Smooth muscle cell (in vitro differentiated cells): ENCODE measurements around the gene NUP214. TPM values are rescaled to one million over a fixed set of nuclear protein-coding genes. Genes with fewer than 3 reads are reported as not detected.

ENCODE experiments used
- DNase-seq: peaks from one replicate; lab custom pipeline; 2025; ENCODE audit not compliant: unreplicated experiment; lab: John Stamatoyannopoulos, UW
- H2AFZ ChIP-seq: fragments of 200-600 bp; sonication (generic); 2 replicates; pipeline ENCODE4 v1.6.0; 2016; ENCODE audit warnings: antibody characterized with exemption, low read depth, mild to moderate bottlenecking
- H3F3A ChIP-seq: fragments of 200-600 bp; sonication (generic); 2 replicates; pipeline ENCODE4 v1.6.0; 2017; ENCODE audit warnings: antibody characterized with exemption, low read depth
- H3K27ac ChIP-seq: fragments of 200-600 bp; sonication (generic); 2 replicates; pipeline ENCODE4 v1.5.1; 2016; ENCODE audit warnings: low read depth, mild to moderate bottlenecking
- H3K27me3 ChIP-seq: fragments of 200-600 bp; sonication (generic); 2 replicates; pipeline ENCODE4 v1.6.1; 2016; ENCODE audit warnings: low read depth, mild to moderate bottlenecking
- H3K36me3 ChIP-seq: fragments of 200-600 bp; sonication (generic); 2 replicates; pipeline ENCODE4 v1.5.1; 2016; ENCODE audit warnings: low read depth
- H3K4me1 ChIP-seq: fragments of 200-600 bp; sonication (generic); 2 replicates; pipeline ENCODE4 v1.5.1; 2016; ENCODE audit warnings: low read depth
- H3K4me2 ChIP-seq: fragments of 200-600 bp; sonication (generic); 2 replicates; pipeline ENCODE4 v1.6.0; 2016; ENCODE audit warnings: mild to moderate bottlenecking
- H3K4me3 ChIP-seq: fragments of 200-600 bp; sonication (generic); 2 replicates; pipeline ENCODE4 v1.5.1; 2016; ENCODE audit warnings: mild to moderate bottlenecking
- H3K79me2 ChIP-seq: fragments of 200-600 bp; sonication (generic); 2 replicates; pipeline ENCODE4 v1.6.0; 2016; ENCODE audit warnings: low read depth, mild to moderate bottlenecking
- H3K9ac ChIP-seq: fragments of 200-600 bp; sonication (generic); 2 replicates; pipeline ENCODE4 v1.6.0; 2016; ENCODE audit warnings: low read depth
- H3K9me3 ChIP-seq: fragments of 200-600 bp; sonication (generic); replicated peaks from 2 replicates; pipeline ENCODE4 v1.5.1; 2016; ENCODE audit warnings: low read depth
- H4K20me1 ChIP-seq: fragments of 200-600 bp; sonication (generic); 2 replicates; pipeline ENCODE4 v1.6.0; 2016; ENCODE audit warnings: low read depth
- WGBS: methylation state at CpG from one replicate; pipeline ENCODE4 v1.1.7; 2016; ENCODE audit warnings: low lambda C conversion rate; 5-methylcytosine and 5-hydroxymethylcytosine counted together
- polyA plus RNA-seq: library from polyadenylated mRNA; unstranded; fragments of >200 nt; fragmentation: Nextera tagmentation; extraction: Ambion mirVana; gene quantifications from 2 replicates; pipeline ENCODE4 v1.2.1, GENCODE V29; 2016
- total RNA-seq: library from RNA; depleted of rRNA; stranded (reverse); fragments of >200 nt; gene quantifications from 2 replicates; pipeline ENCODE4 v1.2.3, GENCODE V29; 2014
- TF ChIP-seq, protein P1 (sequence below): fragments of 200-600 bp; sonication (generic); IDR thresholded peaks from 2 replicates; pipeline ENCODE4 v1.5.1; 2017; ENCODE audit warnings: borderline replicate concordance, mild to moderate bottlenecking, antibody characterized with exemption; ENCODE audit not compliant: insufficient read depth, poor library complexity, severe bottlenecking

Gene NUP214
- total and polyA plus RNA-seq, 2 experiments from 2014 or later, result 13.9 to 44.7 TPM

DNA sequence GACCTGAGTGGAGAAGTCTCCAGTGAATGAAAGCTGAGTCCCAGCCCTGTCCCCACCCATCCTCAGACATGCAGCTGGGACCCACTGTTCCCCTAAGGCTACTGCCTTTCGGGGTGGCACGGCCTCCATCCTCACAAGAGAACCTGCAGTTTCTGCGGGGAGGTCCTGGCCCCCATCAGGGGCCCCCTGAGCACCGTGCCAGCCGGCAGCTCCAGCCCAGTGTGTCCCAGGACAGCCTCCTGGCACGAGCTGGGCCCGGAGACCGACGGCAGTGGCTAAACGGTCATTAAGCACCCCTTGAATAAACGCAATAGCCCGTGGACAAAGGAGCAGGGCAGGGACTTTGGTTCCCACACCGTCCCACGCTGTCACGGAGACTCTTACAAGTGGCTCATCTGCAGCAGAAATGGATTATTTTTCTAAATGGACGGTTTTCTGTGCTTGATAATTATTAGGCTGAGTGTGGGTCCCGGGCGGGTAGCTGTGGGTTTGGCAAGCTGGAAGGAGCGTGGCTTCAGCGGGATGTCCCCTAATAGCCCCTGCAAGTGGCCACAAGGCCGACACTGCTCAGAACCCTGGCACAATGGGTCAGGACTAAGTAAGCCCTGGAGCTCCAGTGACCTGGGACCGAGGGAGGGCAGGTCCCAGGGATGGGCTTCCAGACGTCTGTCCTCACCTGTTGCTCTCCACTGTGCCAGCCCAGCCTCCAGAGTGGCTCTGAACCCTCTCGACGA is 133.5 kb downstream of the NUP214 start:
- no peak for DNase-seq
- 89% methylated on average over 23 of the region's 25 CpGs for WGBS
- Histone ChIP-seq H3K27me3 (no peaks in the 10 kb centered on the region), H3K4me2 (no peak overlapping the region), H3K4me3 (no peak overlapping the region), H3K79me2 (no peaks in the 10 kb centered on the region), H4K20me1 (no peaks in the 10 kb centered on the region), H3K9me3 (no peaks in the 10 kb centered on the region), H3K4me1 (no peaks in the 10 kb centered on the region), H3K36me3 (no peaks in the 10 kb centered on the region), H3K9ac (no peak overlapping the region), H3K27ac (no peak overlapping the region), H2AFZ (no peak overlapping the region), H3F3A (peaks cover 3% of the 10 kb centered on the region)
- TF ChIP-seq, protein P1, sequence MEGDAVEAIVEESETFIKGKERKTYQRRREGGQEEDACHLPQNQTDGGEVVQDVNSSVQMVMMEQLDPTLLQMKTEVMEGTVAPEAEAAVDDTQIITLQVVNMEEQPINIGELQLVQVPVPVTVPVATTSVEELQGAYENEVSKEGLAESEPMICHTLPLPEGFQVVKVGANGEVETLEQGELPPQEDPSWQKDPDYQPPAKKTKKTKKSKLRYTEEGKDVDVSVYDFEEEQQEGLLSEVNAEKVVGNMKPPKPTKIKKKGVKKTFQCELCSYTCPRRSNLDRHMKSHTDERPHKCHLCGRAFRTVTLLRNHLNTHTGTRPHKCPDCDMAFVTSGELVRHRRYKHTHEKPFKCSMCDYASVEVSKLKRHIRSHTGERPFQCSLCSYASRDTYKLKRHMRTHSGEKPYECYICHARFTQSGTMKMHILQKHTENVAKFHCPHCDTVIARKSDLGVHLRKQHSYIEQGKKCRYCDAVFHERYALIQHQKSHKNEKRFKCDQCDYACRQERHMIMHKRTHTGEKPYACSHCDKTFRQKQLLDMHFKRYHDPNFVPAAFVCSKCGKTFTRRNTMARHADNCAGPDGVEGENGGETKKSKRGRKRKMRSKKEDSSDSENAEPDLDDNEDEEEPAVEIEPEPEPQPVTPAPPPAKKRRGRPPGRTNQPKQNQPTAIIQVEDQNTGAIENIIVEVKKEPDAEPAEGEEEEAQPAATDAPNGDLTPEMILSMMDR, result no peak

DNA sequence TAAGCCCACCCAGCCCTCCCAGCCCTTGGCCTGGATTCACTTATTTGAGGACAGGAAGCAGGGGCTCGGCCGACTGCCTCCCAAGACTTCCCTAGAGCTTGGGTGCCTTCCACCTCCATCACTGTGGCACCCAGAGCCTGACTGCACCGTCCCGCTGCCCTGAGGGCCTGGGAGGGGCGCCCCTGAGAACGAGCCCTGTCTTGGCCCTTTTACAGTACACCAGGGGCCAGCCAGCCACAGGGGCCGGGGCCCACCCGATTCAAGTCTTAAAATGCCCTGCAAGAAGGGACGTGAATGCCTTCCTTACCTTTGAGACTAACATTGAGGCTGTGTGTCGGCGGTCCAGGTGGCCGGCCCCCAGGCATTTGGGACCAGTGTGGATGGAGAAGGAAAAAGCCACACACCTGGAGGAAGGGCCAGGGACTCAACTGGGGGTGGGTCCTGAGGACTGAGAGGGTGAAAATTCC is 134.1 kb downstream of the NUP214 start:
- Histone ChIP-seq H3K36me3 (no peaks in the 10 kb centered on the region), H3K27ac (no peak overlapping the region), H3K27me3 (no peaks in the 10 kb centered on the region), H3K4me2 (no peak overlapping the region), H3F3A (peaks cover 3% of the 10 kb centered on the region), H3K9ac (no peak overlapping the region), H4K20me1 (no peaks in the 10 kb centered on the region), H2AFZ (no peak overlapping the region), H3K9me3 (no peaks in the 10 kb centered on the region), H3K4me1 (no peaks in the 10 kb centered on the region), H3K79me2 (no peaks in the 10 kb centered on the region), H3K4me3 (no peak overlapping the region)
- DNase-seq, result no peak
- WGBS, result 96% methylated on average over 12 of the region's 12 CpGs
- TF ChIP-seq, protein P1, result no peak

DNA sequence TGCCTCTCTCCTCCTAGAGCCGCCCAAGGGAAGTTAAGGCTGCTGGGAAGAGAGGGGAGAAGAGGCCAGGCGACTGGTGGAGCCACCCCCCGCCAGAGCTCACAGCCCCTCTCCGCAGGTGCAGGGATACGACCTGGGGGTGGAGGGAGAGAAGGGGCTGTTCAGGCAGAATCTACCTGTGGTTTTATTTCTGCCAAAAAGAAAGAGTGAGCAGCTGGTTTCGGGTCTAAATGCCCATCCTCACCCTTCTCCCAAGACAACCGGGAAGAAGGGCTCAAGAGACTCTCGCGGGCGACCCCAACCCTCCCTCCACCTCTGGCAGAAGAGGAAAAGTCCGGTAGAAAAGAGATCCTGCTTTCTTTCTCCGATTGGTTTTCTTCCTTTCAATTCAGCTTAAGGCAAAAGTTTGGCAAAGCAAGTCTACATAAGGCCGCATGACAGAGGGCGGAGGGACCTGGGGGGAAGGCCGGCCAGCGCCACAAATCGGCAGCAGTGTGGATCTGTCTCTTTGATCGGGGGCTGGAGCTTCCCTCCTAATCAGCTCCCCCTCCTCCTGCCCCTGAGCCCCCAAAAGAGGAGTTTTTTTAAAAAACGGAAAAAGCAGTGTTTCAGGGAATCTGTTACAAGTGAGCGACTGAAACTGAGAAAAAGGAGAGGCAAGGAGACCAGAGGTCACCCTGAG is 134.7 kb downstream of the NUP214 start:
- Histone ChIP-seq H3F3A (peaks cover 3% of the 10 kb centered on the region), H3K27me3 (no peaks in the 10 kb centered on the region), H3K79me2 (no peaks in the 10 kb centered on the region), H3K9me3 (no peaks in the 10 kb centered on the region), H2AFZ (no peak overlapping the region), H4K20me1 (no peaks in the 10 kb centered on the region), H3K36me3 (no peaks in the 10 kb centered on the region), H3K4me3 (no peak overlapping the region), H3K4me2 (no peak overlapping the region), H3K27ac (no peak overlapping the region), H3K9ac (no peak overlapping the region), H3K4me1 (no peaks in the 10 kb centered on the region)
- no peak for DNase-seq
- WGBS, result 90% methylated on average over 20 of the region's 20 CpGs
- TF ChIP-seq, protein P1, result no peak
